ENCODE measurements around the gene GNAI1. TPM values are rescaled to one million over a fixed set of nuclear protein-coding genes. Genes with fewer than 3 reads are reported as not detected.
A peak's percentile ranks its signal among the peaks of the same experiment; 100 is the strongest.

The GNAI1 gene
- total RNA-seq, 1 donor from 2014 or later = 25.6 TPM

- Histone ChIP-seq H3K27ac (ENCODE audit: low read depth, low read length) (no peak overlapping the region), H3K4me1 (ENCODE audit: control insufficient read depth in 3 of 3, insufficient read depth in 3 of 3, low read length in 3 of 3) (no peaks in the 10 kb centered on the region)
These were observed 85.5 kb downstream of the GNAI1 start for GRCh38 chr7:80220022-80220634.

GRCh38 chr7:80224415-80224814 is 89.8 kb downstream of the GNAI1 start:
- no peak overlapping the region for H3K27ac ChIP-seq (ENCODE audit: low read depth, low read length)
- no peak overlapping the region for H3K9ac ChIP-seq (ENCODE audit: low read depth in 1 of 3, low read length in 3 of 3)
- H3K4me1 ChIP-seq (ENCODE audit: control insufficient read depth in 3 of 3, insufficient read depth in 3 of 3, low read length in 3 of 3) = no peaks in the 10 kb centered on the region
- H3K27me3 ChIP-seq (ENCODE audit: control insufficient read depth in 3 of 3, insufficient read depth in 3 of 3, low read length in 3 of 3) = no peaks in the 10 kb centered on the region
- no peaks in the 10 kb centered on the region for H3K36me3 ChIP-seq (ENCODE audit: control insufficient read depth in 3 of 3, insufficient read depth in 3 of 3, low read length in 3 of 3)
- H3K4me3 ChIP-seq (ENCODE audit: low read length in 3 of 3) = no peak overlapping the region
- no peaks in the 10 kb centered on the region for H3K9me3 ChIP-seq (ENCODE audit: control insufficient read depth in 3 of 3, low read length in 3 of 3)

More at GRCh38 chr7:80220022-80220634, 85.5 kb downstream of the GNAI1 start:
- Histone ChIP-seq H3K9ac (ENCODE audit: low read depth in 1 of 3, low read length in 3 of 3) (no peak overlapping the region), H3K36me3 (ENCODE audit: control insufficient read depth in 3 of 3, insufficient read depth in 3 of 3, low read length in 3 of 3) (peaks cover 0 to 6% (median 0%) of the 10 kb centered on the region in 3 donors), H3K27me3 (ENCODE audit: control insufficient read depth in 3 of 3, insufficient read depth in 3 of 3, low read length in 3 of 3) (no peaks in the 10 kb centered on the region), H3K9me3 (ENCODE audit: control insufficient read depth in 3 of 3, low read length in 3 of 3) (no peaks in the 10 kb centered on the region), H3K4me3 (ENCODE audit: low read length in 3 of 3) (no peak overlapping the region)

- Histone ChIP-seq H3K27ac (ENCODE audit: low read depth, low read length) (no peak overlapping the region), H3K27me3 (ENCODE audit: control insufficient read depth in 3 of 3, insufficient read depth in 3 of 3, low read length in 3 of 3) (no peaks in the 10 kb centered on the region), H3K36me3 (ENCODE audit: control insufficient read depth in 3 of 3, insufficient read depth in 3 of 3, low read length in 3 of 3) (no peaks in the 10 kb centered on the region), H3K4me1 (ENCODE audit: control insufficient read depth in 3 of 3, insufficient read depth in 3 of 3, low read length in 3 of 3) (no peaks in the 10 kb centered on the region), H3K9ac (ENCODE audit: low read depth in 1 of 3, low read length in 3 of 3) (no peak overlapping the region), H3K4me3 (ENCODE audit: low read length in 3 of 3) (peak overlapping the region in 1 of 3 donors; percentile 10), H3K9me3 (ENCODE audit: control insufficient read depth in 3 of 3, low read length in 3 of 3) (no peaks in the 10 kb centered on the region)
These were observed 90.7 kb downstream of the GNAI1 start for GRCh38 chr7:80225361-80225760.

- Histone ChIP-seq H3K36me3 (ENCODE audit: control insufficient read depth in 3 of 3, insufficient read depth in 3 of 3, low read length in 3 of 3) (no peaks in the 10 kb centered on the region), H3K4me3 (ENCODE audit: low read length in 3 of 3) (no peak overlapping the region), H3K27me3 (ENCODE audit: control insufficient read depth in 3 of 3, insufficient read depth in 3 of 3, low read length in 3 of 3) (no peaks in the 10 kb centered on the region), H3K9ac (ENCODE audit: low read depth in 1 of 3, low read length in 3 of 3) (no peak overlapping the region), H3K27ac (ENCODE audit: low read depth, low read length) (no peak overlapping the region), H3K4me1 (ENCODE audit: control insufficient read depth in 3 of 3, insufficient read depth in 3 of 3, low read length in 3 of 3) (no peaks in the 10 kb centered on the region), H3K9me3 (ENCODE audit: control insufficient read depth in 3 of 3, low read length in 3 of 3) (no peaks in the 10 kb centered on the region)
These were observed 92.0 kb downstream of the GNAI1 start for GRCh38 chr7:80226629-80227028.

- H3K4me3 ChIP-seq (ENCODE audit: low read length in 3 of 3) = no peak overlapping the region
- no peaks in the 10 kb centered on the region for H3K27me3 ChIP-seq (ENCODE audit: control insufficient read depth in 3 of 3, insufficient read depth in 3 of 3, low read length in 3 of 3)
- no peaks in the 10 kb centered on the region for H3K4me1 ChIP-seq (ENCODE audit: control insufficient read depth in 3 of 3, insufficient read depth in 3 of 3, low read length in 3 of 3)
- no peaks in the 10 kb centered on the region for H3K9me3 ChIP-seq (ENCODE audit: control insufficient read depth in 3 of 3, low read length in 3 of 3)
- H3K36me3 ChIP-seq (ENCODE audit: control insufficient read depth in 3 of 3, insufficient read depth in 3 of 3, low read length in 3 of 3) = no peaks in the 10 kb centered on the region
- no peak overlapping the region for H3K27ac ChIP-seq (ENCODE audit: low read depth, low read length)
- no peak overlapping the region for H3K9ac ChIP-seq (ENCODE audit: low read depth in 1 of 3, low read length in 3 of 3)
These were observed 95.7 kb downstream of the GNAI1 start for GRCh38 chr7:80230327-80230726.

GRCh38 chr7:80231707-80232106 is 97.1 kb downstream of the GNAI1 start:
- H3K4me3 ChIP-seq (ENCODE audit: low read length in 3 of 3) = no peak overlapping the region
- H3K9me3 ChIP-seq (ENCODE audit: control insufficient read depth in 3 of 3, low read length in 3 of 3) = no peaks in the 10 kb centered on the region
- H3K4me1 ChIP-seq (ENCODE audit: control insufficient read depth in 3 of 3, insufficient read depth in 3 of 3, low read length in 3 of 3) = no peaks in the 10 kb centered on the region
- H3K9ac ChIP-seq (ENCODE audit: low read depth in 1 of 3, low read length in 3 of 3) = no peak overlapping the region
- H3K36me3 ChIP-seq (ENCODE audit: control insufficient read depth in 3 of 3, insufficient read depth in 3 of 3, low read length in 3 of 3) = no peaks in the 10 kb centered on the region
- H3K27me3 ChIP-seq (ENCODE audit: control insufficient read depth in 3 of 3, insufficient read depth in 3 of 3, low read length in 3 of 3) = no peaks in the 10 kb centered on the region
- no peak overlapping the region for H3K27ac ChIP-seq (ENCODE audit: low read depth, low read length)

- Histone ChIP-seq H3K4me3 (ENCODE audit: low read length in 3 of 3) (no peak overlapping the region), H3K4me1 (ENCODE audit: control insufficient read depth in 3 of 3, insufficient read depth in 3 of 3, low read length in 3 of 3) (no peaks in the 10 kb centered on the region), H3K9ac (ENCODE audit: low read depth in 1 of 3, low read length in 3 of 3) (no peak overlapping the region), H3K36me3 (ENCODE audit: control insufficient read depth in 3 of 3, insufficient read depth in 3 of 3, low read length in 3 of 3) (no peaks in the 10 kb centered on the region), H3K9me3 (ENCODE audit: control insufficient read depth in 3 of 3, low read length in 3 of 3) (no peaks in the 10 kb centered on the region), H3K27ac (ENCODE audit: low read depth, low read length) (no peak overlapping the region), H3K27me3 (ENCODE audit: control insufficient read depth in 3 of 3, insufficient read depth in 3 of 3, low read length in 3 of 3) (no peaks in the 10 kb centered on the region)
These were observed 98.5 kb downstream of the GNAI1 start for GRCh38 chr7:80232979-80233724.

- Histone ChIP-seq H3K27me3 (ENCODE audit: control insufficient read depth in 3 of 3, insufficient read depth in 3 of 3, low read length in 3 of 3) (no peaks in the 10 kb centered on the region), H3K9ac (ENCODE audit: low read depth in 1 of 3, low read length in 3 of 3) (no peak overlapping the region), H3K27ac (ENCODE audit: low read depth, low read length) (no peak overlapping the region), H3K4me1 (ENCODE audit: control insufficient read depth in 3 of 3, insufficient read depth in 3 of 3, low read length in 3 of 3) (no peaks in the 10 kb centered on the region), H3K36me3 (ENCODE audit: control insufficient read depth in 3 of 3, insufficient read depth in 3 of 3, low read length in 3 of 3) (no peaks in the 10 kb centered on the region), H3K9me3 (ENCODE audit: control insufficient read depth in 3 of 3, low read length in 3 of 3) (no peaks in the 10 kb centered on the region), H3K4me3 (ENCODE audit: low read length in 3 of 3) (no peak overlapping the region)
These were observed 100.7 kb downstream of the GNAI1 start for GRCh38 chr7:80235334-80235733.

GRCh38 chr7:80236681-80237080 is 102.0 kb downstream of the GNAI1 start:
- no peak overlapping the region for H3K27ac ChIP-seq (ENCODE audit: low read depth, low read length)
- H3K4me1 ChIP-seq (ENCODE audit: control insufficient read depth in 3 of 3, insufficient read depth in 3 of 3, low read length in 3 of 3) = no peaks in the 10 kb centered on the region
- no peaks in the 10 kb centered on the region for H3K36me3 ChIP-seq (ENCODE audit: control insufficient read depth in 3 of 3, insufficient read depth in 3 of 3, low read length in 3 of 3)
- no peak overlapping the region for H3K4me3 ChIP-seq (ENCODE audit: low read length in 3 of 3)
- H3K9me3 ChIP-seq (ENCODE audit: control insufficient read depth in 3 of 3, low read length in 3 of 3) = no peaks in the 10 kb centered on the region
- H3K27me3 ChIP-seq (ENCODE audit: control insufficient read depth in 3 of 3, insufficient read depth in 3 of 3, low read length in 3 of 3) = no peaks in the 10 kb centered on the region
- no peak overlapping the region for H3K9ac ChIP-seq (ENCODE audit: low read depth in 1 of 3, low read length in 3 of 3)

- no peak overlapping the region for H3K27ac ChIP-seq (ENCODE audit: low read depth, low read length)
- H3K9me3 ChIP-seq (ENCODE audit: control insufficient read depth in 3 of 3, low read length in 3 of 3) = no peaks in the 10 kb centered on the region
- H3K27me3 ChIP-seq (ENCODE audit: control insufficient read depth in 3 of 3, insufficient read depth in 3 of 3, low read length in 3 of 3) = no peaks in the 10 kb centered on the region
These were observed 105.8 kb downstream of the GNAI1 start for GRCh38 chr7:80240265-80241025.

More at GRCh38 chr7:80240265-80241025, 105.8 kb downstream of the GNAI1 start:
- no peaks in the 10 kb centered on the region for H3K36me3 ChIP-seq (ENCODE audit: control insufficient read depth in 3 of 3, insufficient read depth in 3 of 3, low read length in 3 of 3)
- H3K4me3 ChIP-seq (ENCODE audit: low read length in 3 of 3) = no peak overlapping the region
- peaks cover 2 to 4% (median 3%) of the 10 kb centered on the region in 3 donors for H3K4me1 ChIP-seq (ENCODE audit: control insufficient read depth in 3 of 3, insufficient read depth in 3 of 3, low read length in 3 of 3)
- no peak overlapping the region for H3K9ac ChIP-seq (ENCODE audit: low read depth in 1 of 3, low read length in 3 of 3)
